Suppressor macrophage treated with lipopolysaccharide for 4 hours (primary cell): ENCODE data around the gene TMEM151A.
A peak's percentile ranks its signal among the peaks of the same experiment; 100 is the strongest.

Experiments
- DNase-seq: peaks from one replicate; pipeline ENCODE4 v3.0.0-alpha.2; 2020

TMEM151A gene

GRCh38 chr11:66284526-66285078 lies 7.1 kb upstream of the TMEM151A start:
- no peak for DNase-seq

GRCh38 chr11:66285250-66285947 lies 6.3 kb upstream of the TMEM151A start:
- DNase-seq: no peak

DNA sequence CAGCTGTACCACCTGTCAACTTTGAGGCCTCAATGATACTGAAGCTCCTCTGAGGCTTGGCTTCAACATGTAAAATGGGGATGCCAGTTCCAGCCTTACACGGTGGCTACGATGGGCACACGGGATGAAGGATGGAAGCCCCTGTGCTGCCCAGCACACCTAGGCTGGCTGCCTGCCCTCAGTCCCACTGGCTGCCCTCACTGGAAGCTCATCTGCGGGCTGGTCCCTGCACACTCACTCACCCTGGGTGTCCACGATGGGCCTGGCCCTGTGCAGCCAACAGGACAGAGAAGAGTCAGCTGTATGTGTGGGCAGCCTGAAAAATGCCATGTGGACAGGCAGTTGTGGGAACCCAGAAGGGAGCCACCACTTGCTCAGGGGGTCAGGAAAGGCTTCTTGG lies 5.0 kb upstream of the TMEM151A start:
- no peak for DNase-seq

DNA sequence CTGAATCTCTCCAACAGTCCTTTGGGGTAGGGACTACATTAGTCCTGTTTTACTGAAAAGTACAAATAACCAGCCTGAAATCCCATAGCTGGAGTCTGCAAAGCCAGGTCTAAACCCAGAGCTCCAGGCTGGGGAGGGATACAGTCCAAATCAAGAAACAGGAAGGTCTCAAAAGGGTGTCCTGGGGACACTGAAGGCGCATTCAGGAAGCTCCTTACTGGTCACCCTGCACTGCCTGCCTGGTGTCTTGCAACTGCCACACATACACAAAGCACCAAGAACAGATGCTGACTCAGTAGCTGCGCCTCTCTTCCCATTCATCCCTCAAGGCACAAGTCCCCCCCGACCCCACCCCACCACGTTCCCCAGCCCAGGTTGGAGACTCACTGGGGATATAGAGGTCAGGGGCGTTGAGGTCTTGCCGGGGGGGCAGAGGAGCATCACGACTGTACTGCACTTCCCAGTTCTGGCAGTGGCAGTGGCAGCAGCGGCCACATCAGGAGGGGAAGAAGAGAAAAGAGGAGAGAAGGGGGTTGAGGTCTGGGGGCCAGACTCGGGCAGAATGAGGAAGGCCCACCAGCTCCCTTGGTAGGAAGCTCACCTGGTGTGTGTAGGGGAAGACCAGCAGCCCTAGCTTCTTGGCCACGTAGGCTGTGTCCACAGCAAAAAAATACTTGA lies 4.3 kb upstream of the TMEM151A start:
- DNase-seq: no peak

DNA sequence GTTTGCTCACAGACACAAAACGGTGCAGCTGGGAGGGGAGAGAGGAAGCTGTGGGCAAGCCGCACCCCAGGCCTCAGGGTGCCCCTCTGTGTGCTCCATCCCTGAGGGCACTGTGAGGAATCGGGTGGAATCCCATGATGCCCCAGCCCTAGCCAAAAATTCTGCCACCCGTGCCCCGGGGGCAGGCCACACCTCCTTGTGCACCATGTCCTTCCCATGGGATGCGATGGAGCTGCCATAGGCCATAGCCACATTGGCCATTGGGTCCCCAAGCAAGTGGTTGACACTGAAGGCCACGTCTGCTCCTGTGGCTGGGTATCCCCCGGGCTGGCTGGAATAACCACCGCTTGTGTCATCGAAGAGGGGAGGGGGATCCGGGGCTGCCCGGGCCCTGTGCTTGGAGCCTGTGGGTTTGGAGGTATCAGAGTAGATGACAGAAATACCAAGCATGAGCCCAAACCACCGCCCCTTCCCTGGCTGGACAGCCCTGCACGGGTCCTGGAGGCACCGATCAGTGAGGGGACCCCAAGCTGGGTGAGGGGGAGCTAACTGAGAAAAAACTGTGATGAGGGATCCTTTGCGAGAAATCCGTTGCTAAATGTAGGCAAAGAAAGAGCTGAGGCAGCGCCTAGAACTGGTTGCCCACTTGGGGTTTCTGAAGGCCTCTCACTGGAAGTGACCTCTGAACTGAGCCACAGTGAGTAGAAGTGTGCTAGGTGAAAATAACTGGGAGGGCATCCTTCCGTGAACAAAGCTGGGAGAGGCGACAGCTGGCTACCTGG lies 3.6 kb upstream of the TMEM151A start:
- DNase-seq: no peak

DNA sequence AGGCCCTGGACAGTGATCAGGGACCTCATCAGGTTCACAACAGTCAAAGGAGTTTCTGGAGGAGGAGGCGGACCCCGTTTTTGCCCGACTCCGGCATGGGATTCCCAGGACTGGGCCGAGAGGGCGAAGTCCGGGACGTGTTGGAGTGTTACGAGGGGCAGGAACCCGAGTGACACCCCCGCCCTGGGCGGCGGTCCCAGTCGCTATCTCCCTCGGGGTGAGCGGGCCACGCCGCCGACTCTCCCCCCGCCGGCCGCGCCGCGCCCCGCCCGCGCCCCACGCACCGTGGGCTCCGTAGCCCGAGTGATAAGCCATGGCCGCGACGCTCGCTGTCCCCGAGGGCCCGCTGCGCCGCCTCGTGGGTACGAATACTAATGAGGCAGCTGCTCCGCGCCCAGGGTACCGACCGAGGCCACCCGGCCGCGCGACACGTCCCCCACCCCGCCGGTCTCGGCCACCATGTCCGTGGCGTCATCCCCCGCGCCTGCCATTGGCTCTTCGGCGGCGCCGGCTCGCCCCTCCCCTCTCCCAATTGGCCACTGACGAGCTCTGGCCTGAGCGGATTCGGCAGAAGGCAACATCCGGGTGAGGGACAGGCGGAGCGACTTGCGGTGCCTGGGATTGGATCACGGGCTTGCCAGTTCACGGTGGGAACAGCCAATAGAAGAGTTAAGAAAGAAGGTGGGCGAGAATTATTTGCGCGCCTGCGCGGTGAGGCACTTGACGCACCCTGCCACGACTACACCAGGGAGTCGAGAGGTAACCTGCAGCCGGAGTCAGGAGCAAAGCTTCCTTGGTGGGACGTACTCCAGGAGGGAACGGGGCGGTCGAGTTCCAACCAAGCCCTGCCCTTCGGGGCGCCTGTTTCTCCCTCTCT lies 2.8 kb upstream of the TMEM151A start, which contains the start of gene YIF1A:
Gene YIF1A, minus strand, starts transcription at position 473 of the 877 bp plus-strand sequence. Its CDS starts 158 bp downstream, at position 315.
- peak; percentile 99 for DNase-seq

- peak; percentile 76 for DNase-seq
These were observed 2.0 kb upstream of the TMEM151A start for GRCh38 chr11:66289548-66290329.

- DNase-seq: no peak
These were observed 1.4 kb upstream of the TMEM151A start for GRCh38 chr11:66290330-66290621.

GRCh38 chr11:66291303-66291705 lies 390 bp upstream of the TMEM151A start:
- DNase-seq: no peak

- DNase-seq: no peak
These were observed 1.0 kb downstream of the TMEM151A start for GRCh38 chr11:66292543-66293332.

DNA sequence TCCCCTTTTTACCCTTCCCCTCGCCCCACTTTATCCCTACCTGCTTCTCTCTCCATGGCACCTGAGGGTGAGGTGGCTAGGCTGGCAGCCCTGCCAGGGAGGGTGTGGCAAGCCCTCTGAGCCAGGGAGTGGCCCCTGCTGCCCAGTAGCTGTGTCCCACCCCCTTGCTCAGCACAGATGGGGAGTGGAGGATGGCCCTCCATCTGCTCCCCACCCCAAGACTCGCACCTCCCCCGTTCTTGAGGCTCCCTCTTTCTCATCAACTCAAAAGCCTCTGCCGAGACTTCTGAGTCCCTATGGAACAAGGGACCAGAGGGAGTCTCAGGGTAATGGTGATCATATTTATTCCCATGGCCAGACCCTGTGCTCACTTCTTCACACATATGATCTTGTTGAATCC lies 1.7 kb downstream of the TMEM151A start:
- no peak for DNase-seq

GRCh38 chr11:66293777-66294625 lies 2.3 kb downstream of the TMEM151A start:
- no peak for DNase-seq

DNA sequence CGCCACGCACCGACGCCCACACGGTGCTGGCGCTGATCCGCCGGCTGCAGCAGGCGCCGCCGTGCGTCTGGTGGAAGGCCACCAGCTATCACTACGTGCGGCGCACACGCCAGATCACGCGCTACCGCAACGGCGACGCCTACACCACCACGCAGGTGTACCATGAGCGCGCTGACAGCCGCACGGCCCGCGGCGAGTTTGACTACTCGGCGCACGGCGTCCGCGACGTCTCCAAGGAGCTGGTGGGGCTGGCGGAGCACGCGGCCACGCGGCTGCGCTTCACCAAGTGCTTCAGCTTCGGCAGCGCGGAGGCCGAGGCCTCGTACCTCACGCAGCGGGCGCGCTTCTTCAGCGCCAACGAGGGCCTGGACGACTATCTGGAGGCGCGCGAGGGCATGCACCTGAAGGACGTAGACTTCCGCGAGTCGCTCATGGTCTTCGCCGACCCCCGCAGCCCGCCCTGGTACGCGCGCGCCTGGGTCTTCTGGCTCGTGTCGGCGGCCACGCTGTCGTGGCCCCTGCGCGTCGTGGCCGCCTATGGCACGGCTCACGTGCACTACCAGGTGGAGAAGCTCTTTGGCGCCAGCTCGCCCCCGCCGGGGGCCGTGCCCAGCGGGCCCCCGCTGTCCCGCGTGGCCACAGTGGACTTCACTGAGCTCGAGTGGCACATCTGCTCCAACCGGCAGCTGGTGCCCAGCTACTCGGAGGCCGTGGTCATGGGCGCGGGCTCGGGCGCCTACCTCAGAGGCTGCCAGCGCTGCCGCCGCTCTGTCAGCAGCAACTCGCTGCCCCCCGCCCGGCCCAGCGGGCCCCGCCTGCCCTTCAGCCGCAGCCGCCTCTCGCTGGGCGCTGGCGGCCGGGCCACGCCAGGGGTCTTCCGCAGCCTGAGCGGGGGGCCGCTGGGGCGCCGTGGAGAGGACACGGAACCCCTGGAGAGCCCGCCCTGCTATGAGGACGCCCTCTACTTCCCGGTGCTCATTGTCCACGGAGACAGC lies 3.2 kb downstream of the TMEM151A start:
- no peak for DNase-seq

DNA sequence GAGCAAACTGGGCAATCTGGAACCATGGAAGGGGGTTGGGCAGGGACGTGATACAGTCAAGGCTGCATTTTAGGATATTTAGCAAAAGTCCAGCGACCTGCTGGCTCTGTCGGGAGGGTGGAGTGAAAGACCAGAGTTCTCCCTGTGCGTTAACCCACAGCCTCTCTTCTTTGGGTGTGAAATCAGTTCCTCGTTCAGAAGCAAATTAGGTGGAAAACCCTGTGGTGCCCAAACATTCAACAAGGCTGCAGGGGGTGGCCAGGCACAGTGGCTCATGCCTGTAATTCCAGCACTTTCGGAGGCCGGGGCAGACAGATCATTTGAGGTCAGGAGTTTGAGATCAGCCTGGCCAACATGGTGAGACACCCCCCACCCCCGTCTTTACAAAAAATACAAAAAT lies 5.9 kb downstream of the TMEM151A start:
- no peak for DNase-seq

DNA sequence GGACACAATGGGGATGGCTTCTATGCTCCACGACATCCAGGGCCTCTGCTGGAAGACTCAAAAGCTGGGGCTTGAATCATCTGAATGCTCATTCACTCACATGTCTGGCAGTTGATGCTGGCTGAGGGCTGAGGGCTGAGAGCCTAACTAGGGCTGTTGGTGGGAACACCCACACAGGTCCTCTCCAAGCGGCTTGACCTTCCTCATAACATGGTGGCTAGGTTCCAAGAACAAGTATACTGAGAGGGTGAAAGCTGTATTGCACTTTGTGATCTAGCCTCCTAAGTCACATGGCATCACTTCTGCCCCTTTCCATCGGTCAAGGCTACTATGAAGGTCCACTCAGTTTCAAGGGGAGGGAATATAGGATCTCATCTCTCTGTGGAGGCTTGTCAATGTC lies 7.5 kb downstream of the TMEM151A start:
- DNase-seq: peak; percentile 33

GRCh38 chr11:66302656-66303055 lies 11.0 kb downstream of the TMEM151A start:
- DNase-seq: no peak

DNA sequence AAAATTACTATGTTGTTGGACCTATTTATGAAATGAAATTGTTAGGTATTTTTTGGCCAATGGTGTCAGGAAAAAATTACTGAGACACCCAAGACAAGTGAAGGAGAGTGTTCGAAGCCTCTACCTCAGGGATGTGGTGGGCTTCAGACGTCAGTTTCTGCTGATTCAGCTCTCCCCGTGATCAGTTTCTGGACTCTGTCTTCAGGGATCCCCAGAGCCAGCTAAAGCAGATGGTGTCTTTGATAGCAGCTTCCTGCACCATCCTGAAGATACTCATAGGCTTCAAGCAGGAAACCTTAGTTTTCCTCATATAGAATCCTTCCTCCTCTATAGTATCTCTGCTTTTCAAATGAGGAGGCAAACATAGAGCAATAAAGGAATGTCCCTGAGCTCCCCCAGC lies 17.8 kb downstream of the TMEM151A start:
- no peak for DNase-seq

DNA sequence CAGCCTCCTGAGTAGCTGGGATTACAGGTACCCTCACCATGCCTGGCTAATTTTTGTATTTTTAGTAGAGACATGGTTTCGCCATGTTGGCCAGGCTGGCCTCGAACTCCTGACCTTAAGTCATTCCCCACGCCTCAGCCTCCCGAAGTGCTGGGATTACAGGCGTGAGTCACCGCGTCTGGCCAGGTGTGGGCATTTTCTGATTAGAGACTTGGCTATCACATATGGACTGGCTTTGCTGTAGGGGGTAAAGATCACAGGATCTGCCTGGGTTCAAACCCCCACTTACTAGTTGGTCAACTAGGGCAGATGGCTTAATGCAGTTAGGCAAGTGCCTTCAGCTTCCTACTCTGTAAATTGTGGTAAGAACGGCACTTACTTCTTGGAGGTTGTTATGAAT lies 18.6 kb downstream of the TMEM151A start:
- DNase-seq: no peak
